Vagina (tissue), 2 donors: Measurements from ENCODE around the gene MAPK7. TPM values are rescaled to one million over a fixed set of nuclear protein-coding genes. Genes with fewer than 3 reads are reported as not detected.
A peak's percentile ranks its signal among the peaks of the same experiment; 100 is the strongest.

Experiments
- DNase-seq, 2 donors: peaks; one replicate each; pipeline ENCODE4 v3.0.0-alpha.2; 2017; ENCODE audit errors: extremely low spot score in 2 of 2
- H3K27ac ChIP-seq: fragments of 200-600 bp; sonication (generic); one replicate; pipeline ENCODE4 v1.5.1; 2019
- H3K27me3 ChIP-seq: fragments of 200-600 bp; sonication (generic); one replicate; pipeline ENCODE4 v1.5.1; 2019
- H3K36me3 ChIP-seq, 2 donors: fragments of 200-600 bp; sonication (generic); one replicate each; pipeline ENCODE4 v1.5.1; 2017 to 2019
- H3K4me1 ChIP-seq: fragments of 200-600 bp; sonication (generic); one replicate; pipeline ENCODE4 v1.5.1; 2019
- H3K4me3 ChIP-seq, 2 donors: fragments of 200-600 bp; sonication (generic); 1 replicate in 1 of 2; 2 replicates in 1 of 2; pipeline ENCODE4 v1.5.1; 2016 to 2019
- H3K9me3 ChIP-seq: fragments of 200-600 bp; sonication (generic); one replicate; pipeline ENCODE4 v1.5.1; 2019
- CTCF ChIP-seq, 3 experiments: fragments of 450-650 bp in 2 of 3; fragments of 200-600 bp in 1 of 3; sonication (generic) in 1 of 3; IDR thresholded peaks; one replicate each; pipeline ENCODE4 v1.5.1; 2017 to 2019; ENCODE audit warnings: antibody characterized with exemption in 3 of 3, mild to moderate bottlenecking in 2 of 3, moderate library complexity in 2 of 3
- POLR2A ChIP-seq, 2 donors: fragments of 450-650 bp; IDR thresholded peaks; one replicate each; pipeline ENCODE4 v1.6.1; 2017; ENCODE audit warnings: antibody characterized with exemption in 2 of 2, mild to moderate bottlenecking in 2 of 2, moderate library complexity in 2 of 2
- POLR2AphosphoS5 ChIP-seq, 2 donors: sonication (generic); formaldehyde crosslinking; IDR thresholded peaks; one replicate each; pipeline ENCODE4 v1.9.0; 2017; ENCODE audit warnings: antibody characterized with exemption in 2 of 2, mild to moderate bottlenecking in 2 of 2, low read depth in 1 of 2; ENCODE audit not compliant: insufficient read depth in 1 of 2
- intact Hi-C: fragments of 100-400 bp; cut with DNase I; formaldehyde crosslinking; loops from one replicate; pipeline ENCODE4 v1.15.1; 2023
- total RNA-seq: library from RNA; depleted of rRNA; stranded (reverse); fragments of >200 nt; gene quantifications from one replicate; pipeline ENCODE4 v1.2.3, GENCODE V29; 2016

Gene MAPK7
- total RNA-seq, 1 donor from 2014 or later, result 77.3 TPM

DNA sequence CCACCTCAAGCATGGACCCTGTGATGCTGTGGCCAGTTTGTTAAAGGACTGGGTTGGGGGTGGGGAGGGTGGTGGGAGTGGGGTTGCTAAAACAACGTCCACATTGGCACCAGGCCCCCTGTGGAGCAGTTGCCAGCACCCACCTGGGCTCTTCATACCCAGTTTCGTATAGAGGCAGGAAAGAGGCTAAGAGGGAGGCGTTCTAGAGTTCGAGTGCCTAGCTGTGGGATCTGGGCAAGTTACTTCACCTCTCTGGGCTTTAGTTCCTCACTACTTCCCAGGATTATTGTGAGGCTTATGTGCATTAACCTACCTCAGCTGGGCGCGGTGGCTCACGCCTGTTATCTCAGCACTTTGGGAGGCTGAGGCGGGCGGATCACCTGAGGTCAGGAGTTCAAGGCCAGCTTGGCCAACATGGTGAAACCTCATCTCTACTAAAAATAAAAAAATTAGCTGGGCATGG lies 7.3 kb downstream of the MAPK7 start:
- peaks cover 0 to 34% of the 10 kb centered on the region in 2 donors for H3K36me3 ChIP-seq
- intact Hi-C loops, result no loop called here
- peak overlapping the region; percentile 17 to 18 for H3K4me3 ChIP-seq
- no peaks in the 10 kb centered on the region for H3K27me3 ChIP-seq
- no peak for DNase-seq
- no peaks in the 10 kb centered on the region for H3K9me3 ChIP-seq
- peak overlapping the region; percentile 95 for H3K27ac ChIP-seq
- peaks cover 91% of the 10 kb centered on the region for H3K4me1 ChIP-seq
- TF ChIP-seq POLR2AphosphoS5 (IDR thresholded peaks at IDR 0.05; ENCODE audit: insufficient read depth in 1 of 2, low read depth in 1 of 2) (no peak), POLR2A (IDR thresholded peaks at IDR 0.05) (no peak), CTCF (IDR thresholded peaks at IDR 0.05) (no peak)

- intact Hi-C loops, result no loop called here
- H3K36me3 ChIP-seq, result peaks cover 0 to 26% of the 10 kb centered on the region in 2 donors
- DNase-seq, result no peak
- TF ChIP-seq POLR2A (IDR thresholded peaks at IDR 0.05), result peak in 1 of 2 donors; percentile 12
- TF ChIP-seq POLR2AphosphoS5 (IDR thresholded peaks at IDR 0.05; ENCODE audit: insufficient read depth in 1 of 2, low read depth in 1 of 2), result peak in 1 of 2 donors; percentile 78
- TF ChIP-seq CTCF (IDR thresholded peaks at IDR 0.05), result no peak
- H3K27ac ChIP-seq, result peak overlapping the region; percentile 95
- H3K9me3 ChIP-seq, result no peaks in the 10 kb centered on the region
- H3K4me1 ChIP-seq, result peaks cover 84% of the 10 kb centered on the region
- peak overlapping the region; percentile 26 to 36 for H3K4me3 ChIP-seq
- no peaks in the 10 kb centered on the region for H3K27me3 ChIP-seq
Measured at GRCh38 chr17:19386051-19386929, 8.0 kb downstream of the MAPK7 start.

DNA sequence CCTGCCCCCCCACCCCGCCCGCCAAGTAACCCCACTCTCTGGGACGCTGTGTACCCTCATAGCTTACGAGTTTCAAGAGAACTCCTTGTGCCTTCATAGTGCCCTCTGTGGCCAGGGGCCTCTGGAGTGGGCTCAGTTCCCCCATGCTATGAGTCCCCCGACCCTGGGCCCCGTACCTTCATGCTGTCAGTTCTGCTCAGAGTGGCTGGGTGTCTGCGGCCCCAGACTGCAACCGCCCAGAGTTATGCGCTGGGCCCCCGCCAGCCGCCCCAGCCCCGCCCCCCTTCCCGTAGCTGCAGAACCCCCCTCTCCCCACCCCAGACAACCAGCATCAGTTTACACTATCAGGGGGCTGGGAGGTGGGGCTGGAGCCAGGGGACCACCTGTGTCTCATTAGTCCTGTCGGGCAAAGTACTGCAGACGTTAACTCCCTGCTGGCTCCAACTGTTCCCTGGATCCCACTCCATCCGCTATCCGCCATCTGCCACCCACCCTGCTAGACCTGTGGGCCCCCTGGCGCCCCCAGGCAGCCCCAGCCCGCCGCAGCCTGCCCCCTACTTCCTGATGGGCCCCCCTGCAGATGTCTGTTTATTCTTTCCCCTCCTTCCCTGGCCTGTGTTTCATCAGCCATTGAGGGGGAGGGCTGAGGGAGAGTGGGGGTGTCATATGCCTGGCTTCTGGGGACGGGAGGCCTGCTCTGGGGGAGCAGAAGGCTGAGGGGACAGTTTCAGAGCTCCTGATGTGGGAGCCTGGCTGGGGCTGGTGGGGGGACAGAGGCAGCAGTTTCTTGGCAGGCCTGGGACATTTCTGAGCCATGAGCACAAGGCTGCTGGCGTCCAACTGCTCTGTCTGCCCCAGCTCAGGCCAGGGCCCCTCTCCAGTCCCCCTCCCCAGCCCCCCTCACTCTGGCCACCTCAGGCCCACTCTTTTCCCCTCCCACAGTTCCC lies 8.9 kb downstream of the MAPK7 start, which contains the start of gene MFAP4:
Gene MFAP4, minus strand, starts transcription at position 217 of the 947 bp plus-strand sequence. Its CDS starts 35 bp downstream, at position 182.
- TF ChIP-seq CTCF (IDR thresholded peaks at IDR 0.05) (no peak), POLR2A (IDR thresholded peaks at IDR 0.05) (no peak), POLR2AphosphoS5 (IDR thresholded peaks at IDR 0.05; ENCODE audit: insufficient read depth in 1 of 2, low read depth in 1 of 2) (peak; percentile 11 to 75)
- no peaks in the 10 kb centered on the region for H3K9me3 ChIP-seq
- DNase-seq, result peak in 1 of 2 donors; percentile 96
- peak within 1 kb of the TSS; percentile 26 to 36 for H3K4me3 ChIP-seq
- H3K27ac ChIP-seq, result peak within 1 kb of the TSS; percentile 95
- H3K27me3 ChIP-seq, result no peaks in the 10 kb centered on the region
- peaks cover 80% of the 10 kb centered on the region for H3K4me1 ChIP-seq
- peaks cover 0 to 17% of the 10 kb centered on the region in 2 donors for H3K36me3 ChIP-seq
- intact Hi-C loops, result no loop called here

DNA sequence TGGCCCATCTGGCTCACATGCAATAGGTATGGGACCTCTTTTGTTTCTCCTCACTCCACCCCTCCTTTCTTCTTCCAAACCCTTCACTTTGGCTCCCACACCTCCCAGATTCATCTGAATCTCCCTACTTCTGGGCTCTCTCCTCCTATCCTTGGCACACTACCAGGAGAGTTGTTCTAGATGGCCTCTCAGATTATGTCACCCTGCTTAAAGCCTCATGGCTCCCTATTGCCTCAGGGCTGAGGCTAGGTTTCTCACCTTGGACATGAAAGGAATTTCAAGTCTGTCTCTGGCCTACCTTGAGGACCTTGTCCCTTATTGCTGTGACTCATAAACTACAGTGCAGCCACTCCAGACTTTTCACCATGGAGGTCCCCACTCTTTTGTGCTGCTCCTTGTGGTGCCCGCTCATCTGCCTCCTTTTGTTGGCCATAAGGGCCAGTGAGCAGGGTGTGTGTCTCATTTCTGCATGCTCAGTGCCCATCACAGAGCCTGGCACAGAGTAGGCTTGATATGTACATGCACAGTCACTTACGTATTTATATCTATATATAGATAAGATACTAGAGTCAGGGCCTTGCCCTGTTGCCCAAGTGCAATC lies 9.7 kb downstream of the MAPK7 start:
- Histone ChIP-seq H3K4me1 (peaks cover 73% of the 10 kb centered on the region), H3K36me3 (peaks cover 0 to 9% of the 10 kb centered on the region in 2 donors), H3K9me3 (no peaks in the 10 kb centered on the region), H3K4me3 (no peak overlapping the region), H3K27me3 (no peaks in the 10 kb centered on the region), H3K27ac (peak overlapping the region; percentile 95)
- TF ChIP-seq POLR2AphosphoS5 (IDR thresholded peaks at IDR 0.05; ENCODE audit: insufficient read depth in 1 of 2, low read depth in 1 of 2) (no peak), POLR2A (IDR thresholded peaks at IDR 0.05) (no peak), CTCF (IDR thresholded peaks at IDR 0.05) (no peak)
- intact Hi-C loops, result no loop called here
- DNase-seq, result no peak
